Lower lobe of right lung (tissue), 2 donors: ENCODE measurements around the gene AGBL3. TPM values are rescaled to one million over a fixed set of nuclear protein-coding genes. Genes with fewer than 3 reads are reported as not detected.

ENCODE experiments used
- ATAC-seq, 2 donors: fragments of 200-7000 bp; cut with Tn5 transposase; one replicate each; pipeline ENCODE4 v1.9.1; 2020 to 2022; ENCODE audit warnings: mild to moderate bottlenecking in 2 of 2, moderate library complexity in 2 of 2
- DNase-seq: peaks from one replicate; pipeline ENCODE4 v3.0.0-alpha.2; 2020
- H3K27ac ChIP-seq: fragments of 200-600 bp; one replicate; pipeline ENCODE4 v1.8.0; 2022
- H3K27me3 ChIP-seq: fragments of 200-600 bp; one replicate; pipeline ENCODE4 v1.8.0; 2022; ENCODE audit warnings: low read depth
- H3K36me3 ChIP-seq: fragments of 200-600 bp; one replicate; pipeline ENCODE4 v1.8.0; 2022; ENCODE audit warnings: mild to moderate bottlenecking
- H3K4me1 ChIP-seq: fragments of 200-600 bp; one replicate; pipeline ENCODE4 v1.8.0; 2022
- H3K4me3 ChIP-seq: fragments of 200-600 bp; one replicate; pipeline ENCODE4 v1.8.0; 2022; ENCODE audit warnings: mild to moderate bottlenecking
- H3K9me3 ChIP-seq: fragments of 200-600 bp; one replicate; pipeline ENCODE4 v1.8.0; 2022
- CTCF ChIP-seq: fragments of 200-600 bp; IDR thresholded peaks from one replicate; pipeline ENCODE4 v1.8.0; 2022; ENCODE audit warnings: antibody characterized with exemption, mild to moderate bottlenecking
- intact Hi-C: fragments of 100-400 bp; cut with DNase I; formaldehyde crosslinking; loops from one replicate; pipeline ENCODE4 v1.11.0; 2022
- total RNA-seq: library from RNA; stranded (reverse); fragmentation: NEBNext Ultra II Directional; extraction: Animal tissue kit (Norgen Biotek cat#: 25700); gene quantifications from one replicate; pipeline ENCODE4 v1.2.1, GENCODE V29; 2021
- donor health status: DM: no; HTN: yes; CAD: no; lungs with severe emphysema.

AGBL3 gene
- total RNA-seq, 1 donor from 2014 or later, result 6.1 TPM

GRCh38 chr7:135177028-135177696 lies 190.9 kb downstream of the AGBL3 start:
- DNase-seq, result no peak

GRCh38 chr7:135178364-135178763 lies 192.1 kb downstream of the AGBL3 start:
- ATAC-seq (peak; percentile 75 to 87), DNase-seq (no peak)

More at GRCh38 chr7:135177028-135177696, 190.9 kb downstream of the AGBL3 start:
- peaks cover 15% of the 10 kb centered on the region for H3K36me3 ChIP-seq
- TF ChIP-seq CTCF, result no peak
- peak in 1 of 2 donors; percentile 26 for ATAC-seq
- intact Hi-C loops, result no loop called here
- peaks cover 28% of the 10 kb centered on the region for H3K9me3 ChIP-seq
- H3K27me3 ChIP-seq, result no peaks in the 10 kb centered on the region
- no peak overlapping the region for H3K4me3 ChIP-seq
- H3K4me1 ChIP-seq, result no peaks in the 10 kb centered on the region
- no peak overlapping the region for H3K27ac ChIP-seq

GRCh38 chr7:135179321-135179925 lies 193.1 kb downstream of the AGBL3 start:
- Histone ChIP-seq H3K9me3 (peaks cover 32% of the 10 kb centered on the region), H3K27ac (no peak overlapping the region)
- intact Hi-C loops, result no loop called here

More at GRCh38 chr7:135178364-135178763, 192.1 kb downstream of the AGBL3 start:
- Histone ChIP-seq H3K36me3 (peaks cover 23% of the 10 kb centered on the region), H3K27me3 (no peaks in the 10 kb centered on the region), H3K4me3 (no peak overlapping the region), H3K27ac (peak overlapping the region; percentile 28), H3K9me3 (peaks cover 32% of the 10 kb centered on the region), H3K4me1 (no peaks in the 10 kb centered on the region)
- TF ChIP-seq CTCF, result no peak
- intact Hi-C loops, result no loop called here

GRCh38 chr7:135180122-135180521 lies 193.8 kb downstream of the AGBL3 start:
- no peak for DNase-seq
- H3K36me3 ChIP-seq, result peaks cover 40% of the 10 kb centered on the region
- no peaks in the 10 kb centered on the region for H3K4me1 ChIP-seq
- no peaks in the 10 kb centered on the region for H3K27me3 ChIP-seq
- intact Hi-C loops, result no loop called here
- no peak for ATAC-seq
- peaks cover 32% of the 10 kb centered on the region for H3K9me3 ChIP-seq
- TF ChIP-seq CTCF, result no peak
- no peak overlapping the region for H3K4me3 ChIP-seq
- H3K27ac ChIP-seq, result no peak overlapping the region

More at GRCh38 chr7:135179321-135179925, 193.1 kb downstream of the AGBL3 start:
- Histone ChIP-seq H3K27me3 (no peaks in the 10 kb centered on the region), H3K36me3 (peaks cover 33% of the 10 kb centered on the region), H3K4me1 (no peaks in the 10 kb centered on the region), H3K4me3 (no peak overlapping the region)
- ATAC-seq (peak; percentile 60 to 63), DNase-seq (no peak)
- no peak for TF ChIP-seq CTCF

- intact Hi-C loops, result no loop called here
- no peak overlapping the region for H3K27ac ChIP-seq
Measured at GRCh38 chr7:135181261-135181928, 195.1 kb downstream of the AGBL3 start.

More at GRCh38 chr7:135181261-135181928, 195.1 kb downstream of the AGBL3 start:
- H3K9me3 ChIP-seq, result peaks cover 32% of the 10 kb centered on the region
- no peak for TF ChIP-seq CTCF
- no peaks in the 10 kb centered on the region for H3K27me3 ChIP-seq
- no peak overlapping the region for H3K4me3 ChIP-seq
- ATAC-seq (no peak), DNase-seq (no peak)
- no peaks in the 10 kb centered on the region for H3K4me1 ChIP-seq
- H3K36me3 ChIP-seq, result peaks cover 48% of the 10 kb centered on the region
